Suprapubic skin (tissue), 3 donors: ENCODE results near the gene SORCS2.

ENCODE experiments used
- CTCF ChIP-seq, 2 donors: fragments of 200-600 bp in 1 of 2; fragments of 450-650 bp in 1 of 2; sonication (generic) in 1 of 2; IDR thresholded peaks; one replicate each; pipeline ENCODE4 v1.5.1; 2016 to 2019; ENCODE audit warnings: antibody characterized with exemption in 2 of 2, mild to moderate bottlenecking in 1 of 2, moderate library complexity in 1 of 2
- POLR2A ChIP-seq, 2 donors: fragments of 450-650 bp; IDR thresholded peaks; one replicate each; pipeline ENCODE4 v1.6.1; 2017; ENCODE audit warnings: antibody characterized with exemption in 2 of 2, mild to moderate bottlenecking in 2 of 2, moderate library complexity in 2 of 2

GRCh38 chr4:7172508-7172907, 19.8 kb upstream of the SORCS2 start:
- no peak for TF ChIP-seq CTCF (IDR thresholded peaks at IDR 0.05)
- TF ChIP-seq POLR2A (IDR thresholded peaks at IDR 0.05), result no peak
